Measurements from ENCODE around the gene ATL1.
"Not testable (repeated sequence)": the region's sequence is repeated elsewhere in the genome, so short reads cannot be mapped to it uniquely, and the experiment has no call there.

The ATL1 gene

GRCh38 chr14:50534997-50535396 lies 24.9 kb upstream of the ATL1 start:
- DNase-seq: no peak

GRCh38 chr14:50538034-50538433 lies 21.9 kb upstream of the ATL1 start:
- DNase-seq: not testable (repeated sequence)

- no peak for DNase-seq
Observed at GRCh38 chr14:50539051-50539450, 20.9 kb upstream of the ATL1 start.

GRCh38 chr14:50541159-50541567 lies 18.8 kb upstream of the ATL1 start:
- no peak for DNase-seq

GRCh38 chr14:50542941-50543418 lies 17.0 kb upstream of the ATL1 start:
- DNase-seq: peak; percentile 52

- no peak for DNase-seq
Observed at GRCh38 chr14:50544911-50545310, 15.0 kb upstream of the ATL1 start.

- DNase-seq: no peak
Observed at GRCh38 chr14:50545618-50546017, 14.3 kb upstream of the ATL1 start.

GRCh38 chr14:50550294-50550693 lies 9.7 kb upstream of the ATL1 start:
- DNase-seq: no peak

GRCh38 chr14:50551877-50552276 lies 8.1 kb upstream of the ATL1 start:
- no peak for DNase-seq

- not testable (repeated sequence) for DNase-seq
Observed at GRCh38 chr14:50552796-50553195, 7.1 kb upstream of the ATL1 start.

GRCh38 chr14:50560931-50561285 lies 963 bp downstream of the ATL1 start:
- no peak for DNase-seq

GRCh38 chr14:50562841-50563240 lies 2.9 kb downstream of the ATL1 start:
- no peak for DNase-seq

- no peak for DNase-seq
Observed at GRCh38 chr14:50569714-50570274, 9.8 kb downstream of the ATL1 start.

- DNase-seq: no peak
Observed at GRCh38 chr14:50573862-50574261, 13.9 kb downstream of the ATL1 start.

GRCh38 chr14:50575769-50576168 lies 15.8 kb downstream of the ATL1 start:
- DNase-seq: no peak

- DNase-seq: no peak
Observed at GRCh38 chr14:50577982-50578381, 18.0 kb downstream of the ATL1 start.

- no peak for DNase-seq
Observed at GRCh38 chr14:50578433-50578832, 18.5 kb downstream of the ATL1 start.

GRCh38 chr14:50590464-50590863 lies 30.5 kb downstream of the ATL1 start:
- no peak for DNase-seq

- DNase-seq: no peak
Observed at GRCh38 chr14:50594577-50595316, 34.8 kb downstream of the ATL1 start.

- no peak for DNase-seq
Observed at GRCh38 chr14:50598765-50599164, 38.8 kb downstream of the ATL1 start.

- DNase-seq: peak; percentile 38
Observed at GRCh38 chr14:50599700-50600444, 39.9 kb downstream of the ATL1 start.

GRCh38 chr14:50600849-50601248 lies 40.9 kb downstream of the ATL1 start:
- peak; percentile 28 for DNase-seq

GRCh38 chr14:50601394-50601793 lies 41.4 kb downstream of the ATL1 start:
- DNase-seq: no peak

- no peak for DNase-seq
Observed at GRCh38 chr14:50602035-50602434, 42.1 kb downstream of the ATL1 start.

Data from kidney glomerular epithelial cell (primary cell).